Fibroblast of lung (primary cell): ENCODE results near the gene IFITM5. TPM values are rescaled to one million over a fixed set of nuclear protein-coding genes. Genes with fewer than 3 reads are reported as not detected.
"Not testable (repeated sequence)": the region's sequence is repeated elsewhere in the genome, so short reads cannot be mapped to it uniquely, and the experiment has no call there.

Experiments used
- DNase-seq, 2 donors: peaks; one replicate each; pipeline versions ENCODE4 v3.0.0 to v3.0.0-alpha.2; 2010; ENCODE audit warnings: low read depth in 2 of 2
- H2AFZ ChIP-seq: 2 replicates; pipeline ENCODE4 v1.5.1; 2012; ENCODE audit warnings: low read length, control low read depth, inconsistent platforms
- H3K27ac ChIP-seq: 2 replicates; pipeline ENCODE4 v1.5.1; 2011; ENCODE audit warnings: low read length, control low read depth; ENCODE audit not compliant: insufficient read depth
- H3K27me3 ChIP-seq: 2 replicates; pipeline ENCODE4 v1.5.1; 2011; ENCODE audit warnings: mild to moderate bottlenecking, low read length; ENCODE audit not compliant: control insufficient read depth, insufficient read depth
- H3K36me3 ChIP-seq: 2 replicates; pipeline ENCODE4 v1.5.1; 2011; ENCODE audit warnings: low read length; ENCODE audit not compliant: control insufficient read depth, insufficient read depth
- H3K4me1 ChIP-seq: 2 replicates; pipeline ENCODE4 v1.5.1; 2011; ENCODE audit warnings: low read length; ENCODE audit not compliant: control insufficient read depth, insufficient read depth; ENCODE audit errors: extremely low read depth
- H3K4me2 ChIP-seq: 2 replicates; pipeline ENCODE4 v1.5.1; 2011; ENCODE audit warnings: low read length, control low read depth; ENCODE audit not compliant: insufficient read depth; ENCODE audit errors: extremely low read depth
- H3K4me3 ChIP-seq, 4 experiments: fragments of 200-600 bp in 1 of 4; sonication (generic) in 1 of 4; replicated peaks in 1 of 4; 2 replicates each; pipeline ENCODE4 v1.5.1; 2011 to 2016; ENCODE audit warnings: low read length in 4 of 4, low read depth in 3 of 4, mild to moderate bottlenecking in 3 of 4, control low read depth in 2 of 4, inconsistent platforms in 1 of 4, mixed read lengths in 1 of 4; ENCODE audit not compliant: insufficient read depth in 1 of 4; ENCODE audit errors: control extremely low read depth in 1 of 4
- H3K79me2 ChIP-seq: 2 replicates; pipeline ENCODE4 v1.5.1; 2012; ENCODE audit warnings: mild to moderate bottlenecking, low read length, inconsistent platforms; ENCODE audit not compliant: control insufficient read depth, insufficient read depth
- H3K9ac ChIP-seq: 2 replicates; pipeline ENCODE4 v1.5.1; 2011; ENCODE audit warnings: mild to moderate bottlenecking, low read length, control low read depth; ENCODE audit not compliant: insufficient read depth
- H3K9me3 ChIP-seq: 2 replicates; pipeline ENCODE4 v1.5.1; 2012; ENCODE audit warnings: low read depth, low read length; ENCODE audit not compliant: control insufficient read depth, insufficient read depth
- H4K20me1 ChIP-seq: 2 replicates; pipeline ENCODE4 v1.5.1; 2011; ENCODE audit warnings: low read length; ENCODE audit not compliant: control insufficient read depth, insufficient read depth; ENCODE audit errors: extremely low read depth
- CTCF ChIP-seq, 2 donors: IDR thresholded peaks in 1 of 2; conservative IDR thresholded peaks in 1 of 2; 1 replicate in 1 of 2; 2 replicates in 1 of 2; pipeline ENCODE4 v1.5.1; 2011 to 2012; ENCODE audit warnings: low read length in 2 of 2, control low read depth in 1 of 2, inconsistent platforms in 1 of 2, low read depth in 1 of 2, mild to moderate bottlenecking in 1 of 2
- EZH2 ChIP-seq: IDR thresholded peaks from 2 replicates; pipeline ENCODE4 v1.5.1; 2012; ENCODE audit warnings: low read length, control low read depth, mild to moderate bottlenecking; ENCODE audit errors: missing control alignments
- polyA plus RNA-seq, 2 donors: library from polyadenylated mRNA; depleted of rRNA in 1 of 2; stranded (reverse) in 1 of 2; unstranded in 1 of 2; fragments of >200 nt; gene quantifications; 2 replicates each; pipeline ENCODE4 v1.2.1, GENCODE V29; 2011 to 2012; ENCODE audit warnings: missing spikeins in 1 of 2
- total RNA-seq: library from RNA; depleted of rRNA; stranded (reverse); fragments of >200 nt; gene quantifications from 2 replicates; pipeline ENCODE4 v1.2.1, GENCODE V29; 2014

The IFITM5 gene
- total and polyA plus RNA-seq, 2 donors (not counting 1 experiment from before 2014, with no cell fraction given) = 0.50 TPM; not detected in 1

- Histone ChIP-seq H4K20me1 (no peaks in the 10 kb centered on the region), H3K4me2 (peak overlapping the region; percentile 13), H3K4me3 (peak overlapping the region in 2 of 4 experiments; percentile 33 to 38), H3K27ac (peak overlapping the region; percentile 8), H3K27me3 (no peaks in the 10 kb centered on the region), H3K9ac (no peak overlapping the region), H3K9me3 (no peaks in the 10 kb centered on the region), H3K4me1 (peaks cover 10% of the 10 kb centered on the region), H3K36me3 (no peaks in the 10 kb centered on the region), H3K79me2 (peaks cover 19% of the 10 kb centered on the region), H2AFZ (no peak overlapping the region)
- DNase-seq = no peak
- TF ChIP-seq EZH2 = no peak
- no peak for TF ChIP-seq CTCF (conservative IDR thresholded peaks at IDR 0.05 in 1 of 2, IDR thresholded peaks at IDR 0.05 in 1 of 2; ENCODE audit: low read depth in 1 of 2, low read length in 2 of 2)
Measured at GRCh38 chr11:312092-312816, 12.9 kb upstream of the IFITM5 start.

- Histone ChIP-seq H3K79me2 (peaks cover 19% of the 10 kb centered on the region), H3K9ac (peak overlapping the region; percentile 53), H3K4me2 (peak overlapping the region; percentile 48), H3K4me1 (peaks cover 10% of the 10 kb centered on the region), H3K4me3 (peak overlapping the region in 2 of 4 experiments; percentile 26 to 35)
- H4K20me1 ChIP-seq, H3K27me3 ChIP-seq, H3K36me3 ChIP-seq, H3K9me3 ChIP-seq, H2AFZ ChIP-seq, DNase-seq, H3K27ac ChIP-seq: not testable (repeated sequence)
Measured at GRCh38 chr11:311013-311748, 11.9 kb upstream of the IFITM5 start.

GRCh38 chr11:309979-310572, 10.8 kb upstream of the IFITM5 start:
- H2AFZ ChIP-seq, H3K9me3 ChIP-seq, H4K20me1 ChIP-seq, H3K36me3 ChIP-seq, H3K27me3 ChIP-seq, DNase-seq: not testable (repeated sequence)
- H3K9ac ChIP-seq = peak overlapping the region; percentile 50
- H3K79me2 ChIP-seq = peaks cover 19% of the 10 kb centered on the region
- H3K27ac ChIP-seq = peak overlapping the region; percentile 33
- peaks cover 10% of the 10 kb centered on the region for H3K4me1 ChIP-seq
- peak overlapping the region; percentile 92 for H3K4me2 ChIP-seq
- H3K4me3 ChIP-seq = peak overlapping the region; percentile 27 to 72 (median 60)

- Histone ChIP-seq H3K4me3 (peak overlapping the region; percentile 27 to 72 (median 60)), H3K9ac (peak overlapping the region; percentile 51), H3K79me2 (peaks cover 19% of the 10 kb centered on the region), H3K27ac (peak overlapping the region; percentile 33), H3K4me2 (peak overlapping the region; percentile 92), H3K4me1 (peaks cover 10% of the 10 kb centered on the region)
- not testable (repeated sequence) for H3K27me3 ChIP-seq, DNase-seq, H4K20me1 ChIP-seq, H3K9me3 ChIP-seq, H2AFZ ChIP-seq, H3K36me3 ChIP-seq
Measured at GRCh38 chr11:308740-309665, 9.7 kb upstream of the IFITM5 start.
